SK-N-SH (cell line): ENCODE measurements around the gene MYOM3.

Experiments
- CTCF ChIP-seq: fragments of 200-600 bp; sonication (generic); IDR thresholded peaks from 2 replicates; pipeline ENCODE4 v1.6.1; 2017; ENCODE audit warnings: antibody characterized with exemption, mild to moderate bottlenecking, moderate library complexity
- RAD21 ChIP-seq: IDR thresholded peaks from 2 replicates; pipeline ENCODE4 v1.6.1; 2012; ENCODE audit warnings: mild to moderate bottlenecking, low read length
- RXRA ChIP-seq: IDR thresholded peaks from 2 replicates; pipeline ENCODE4 v1.4.0; 2012; ENCODE audit warnings: low read depth, mild to moderate bottlenecking, borderline replicate concordance
- TAF1 ChIP-seq: IDR thresholded peaks from 2 replicates; pipeline ENCODE4 v1.6.1; 2012; ENCODE audit warnings: low read depth, mild to moderate bottlenecking, low read length, moderate library complexity, borderline replicate concordance
- ZBTB33 ChIP-seq: IDR thresholded peaks from 2 replicates; pipeline ENCODE4 v1.4.0; 2012; ENCODE audit warnings: low read depth, borderline replicate concordance
- TF ChIP-seq, protein P1 (sequence below): IDR thresholded peaks from 2 replicates; pipeline ENCODE4 v1.6.1; 2012; ENCODE audit warnings: mild to moderate bottlenecking, low read depth, low read length, moderate library complexity
- TF ChIP-seq, protein P2 (sequence below): IDR thresholded peaks from 2 replicates; pipeline ENCODE4 v1.4.0; 2012; ENCODE audit warnings: low read depth, borderline replicate concordance

- TF ChIP-seq CTCF (no peak), ZBTB33 (no peak), RAD21 (no peak), RXRA (no peak), TAF1 (no peak)
- TF ChIP-seq, protein P1, sequence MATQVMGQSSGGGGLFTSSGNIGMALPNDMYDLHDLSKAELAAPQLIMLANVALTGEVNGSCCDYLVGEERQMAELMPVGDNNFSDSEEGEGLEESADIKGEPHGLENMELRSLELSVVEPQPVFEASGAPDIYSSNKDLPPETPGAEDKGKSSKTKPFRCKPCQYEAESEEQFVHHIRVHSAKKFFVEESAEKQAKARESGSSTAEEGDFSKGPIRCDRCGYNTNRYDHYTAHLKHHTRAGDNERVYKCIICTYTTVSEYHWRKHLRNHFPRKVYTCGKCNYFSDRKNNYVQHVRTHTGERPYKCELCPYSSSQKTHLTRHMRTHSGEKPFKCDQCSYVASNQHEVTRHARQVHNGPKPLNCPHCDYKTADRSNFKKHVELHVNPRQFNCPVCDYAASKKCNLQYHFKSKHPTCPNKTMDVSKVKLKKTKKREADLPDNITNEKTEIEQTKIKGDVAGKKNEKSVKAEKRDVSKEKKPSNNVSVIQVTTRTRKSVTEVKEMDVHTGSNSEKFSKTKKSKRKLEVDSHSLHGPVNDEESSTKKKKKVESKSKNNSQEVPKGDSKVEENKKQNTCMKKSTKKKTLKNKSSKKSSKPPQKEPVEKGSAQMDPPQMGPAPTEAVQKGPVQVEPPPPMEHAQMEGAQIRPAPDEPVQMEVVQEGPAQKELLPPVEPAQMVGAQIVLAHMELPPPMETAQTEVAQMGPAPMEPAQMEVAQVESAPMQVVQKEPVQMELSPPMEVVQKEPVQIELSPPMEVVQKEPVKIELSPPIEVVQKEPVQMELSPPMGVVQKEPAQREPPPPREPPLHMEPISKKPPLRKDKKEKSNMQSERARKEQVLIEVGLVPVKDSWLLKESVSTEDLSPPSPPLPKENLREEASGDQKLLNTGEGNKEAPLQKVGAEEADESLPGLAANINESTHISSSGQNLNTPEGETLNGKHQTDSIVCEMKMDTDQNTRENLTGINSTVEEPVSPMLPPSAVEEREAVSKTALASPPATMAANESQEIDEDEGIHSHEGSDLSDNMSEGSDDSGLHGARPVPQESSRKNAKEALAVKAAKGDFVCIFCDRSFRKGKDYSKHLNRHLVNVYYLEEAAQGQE: no peak
- TF ChIP-seq, protein P2, sequence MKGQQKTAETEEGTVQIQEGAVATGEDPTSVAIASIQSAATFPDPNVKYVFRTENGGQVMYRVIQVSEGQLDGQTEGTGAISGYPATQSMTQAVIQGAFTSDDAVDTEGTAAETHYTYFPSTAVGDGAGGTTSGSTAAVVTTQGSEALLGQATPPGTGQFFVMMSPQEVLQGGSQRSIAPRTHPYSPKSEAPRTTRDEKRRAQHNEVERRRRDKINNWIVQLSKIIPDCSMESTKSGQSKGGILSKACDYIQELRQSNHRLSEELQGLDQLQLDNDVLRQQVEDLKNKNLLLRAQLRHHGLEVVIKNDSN: no peak
These were observed 2.8 kb upstream of the MYOM3 start for GRCh38 chr1:24114753-24115152.
